ENCODE data around the gene MDM4.
"Not testable (repeated sequence)": the region's sequence is repeated elsewhere in the genome, so short reads cannot be mapped to it uniquely, and the experiment has no call there.

MDM4 gene

GRCh38 chr1:204520834-204521709, 4.9 kb downstream of the MDM4 start:
- no peak for DNase-seq

GRCh38 chr1:204521941-204522521, 5.8 kb downstream of the MDM4 start:
- DNase-seq, result not testable (repeated sequence)

- no peak for DNase-seq
Measured at GRCh38 chr1:204523605-204524215, 7.5 kb downstream of the MDM4 start.

- no peak for DNase-seq
Measured at GRCh38 chr1:204524986-204525385, 8.8 kb downstream of the MDM4 start.

- no peak for DNase-seq
Measured at GRCh38 chr1:204528241-204528640, 12.0 kb downstream of the MDM4 start.

GRCh38 chr1:204528677-204529076, 12.5 kb downstream of the MDM4 start:
- DNase-seq, result no peak

GRCh38 chr1:204529371-204529895, 13.2 kb downstream of the MDM4 start:
- DNase-seq, result no peak

- no peak for DNase-seq
Measured at GRCh38 chr1:204530932-204531331, 14.7 kb downstream of the MDM4 start.

GRCh38 chr1:204532832-204533231, 16.6 kb downstream of the MDM4 start:
- no peak for DNase-seq

GRCh38 chr1:204541626-204542025, 25.4 kb downstream of the MDM4 start:
- DNase-seq, result no peak

- no peak for DNase-seq
Measured at GRCh38 chr1:204544321-204544720, 28.1 kb downstream of the MDM4 start.

- DNase-seq, result no peak
Measured at GRCh38 chr1:204545202-204545601, 29.0 kb downstream of the MDM4 start.

- DNase-seq, result no peak
Measured at GRCh38 chr1:204545881-204546280, 29.7 kb downstream of the MDM4 start.

- no peak for DNase-seq
Measured at GRCh38 chr1:204548265-204548664, 32.1 kb downstream of the MDM4 start.

GRCh38 chr1:204549313-204549712, 33.1 kb downstream of the MDM4 start:
- no peak for DNase-seq

- DNase-seq, result no peak
Measured at GRCh38 chr1:204550926-204551325, 34.7 kb downstream of the MDM4 start.

GRCh38 chr1:204556458-204557052, 40.3 kb downstream of the MDM4 start:
- no peak for DNase-seq

- DNase-seq, result no peak
Measured at GRCh38 chr1:204558467-204558866, 42.3 kb downstream of the MDM4 start.

GRCh38 chr1:204560002-204560401, 43.8 kb downstream of the MDM4 start:
- not testable (repeated sequence) for DNase-seq

- no peak for DNase-seq
Measured at GRCh38 chr1:204560590-204561150, 44.5 kb downstream of the MDM4 start.

GRCh38 chr1:204562075-204562990, 46.1 kb downstream of the MDM4 start:
- DNase-seq, result no peak

GRCh38 chr1:204563307-204563706, 47.1 kb downstream of the MDM4 start:
- DNase-seq, result no peak
